Liver (tissue), 9 donors: ENCODE data around the gene KIF26A. TPM values are rescaled to one million over a fixed set of nuclear protein-coding genes. Genes with fewer than 3 reads are reported as not detected.
A peak's percentile ranks its signal among the peaks of the same experiment; 100 is the strongest.

ENCODE experiments used
- DNase-seq: peaks from one replicate; pipeline ENCODE4 v3.0.0-alpha.2; 2017; ENCODE audit warnings: low spot score
- H3K27ac ChIP-seq, 2 donors: one replicate each; pipeline ENCODE4 v1.7.0; 2013; ENCODE audit warnings: inconsistent platforms in 2 of 2, low read length in 2 of 2, control low read depth in 1 of 2, low read depth in 1 of 2, mild to moderate bottlenecking in 1 of 2
- H3K27me3 ChIP-seq, 4 donors: one replicate each; pipeline versions ENCODE4 v1.6.1 to v1.7.0; 2013; ENCODE audit warnings: low read length in 3 of 4, inconsistent platforms in 1 of 4, mild to moderate bottlenecking in 1 of 4, moderate library complexity in 1 of 4; ENCODE audit not compliant: control insufficient read depth in 4 of 4, insufficient read depth in 4 of 4
- H3K36me3 ChIP-seq, 4 donors: one replicate each; pipeline versions ENCODE4 v1.6.1 to v1.7.0; 2013; ENCODE audit warnings: low read length in 3 of 4, mild to moderate bottlenecking in 3 of 4, low read depth in 1 of 4, moderate library complexity in 1 of 4; ENCODE audit not compliant: control insufficient read depth in 4 of 4, insufficient read depth in 3 of 4
- H3K4me1 ChIP-seq, 4 donors: one replicate each; pipeline versions ENCODE4 v1.6.1 to v1.7.0; 2013; ENCODE audit warnings: low read length in 3 of 4, mild to moderate bottlenecking in 3 of 4, moderate library complexity in 1 of 4; ENCODE audit not compliant: control insufficient read depth in 4 of 4, insufficient read depth in 4 of 4
- H3K4me3 ChIP-seq, 3 donors: one replicate each; pipeline versions ENCODE4 v1.6.1 to v1.7.0; 2013; ENCODE audit warnings: low read length in 3 of 3, control low read depth in 1 of 3, low read depth in 1 of 3, mild to moderate bottlenecking in 1 of 3
- H3K9ac ChIP-seq, 2 donors: one replicate each; pipeline ENCODE4 v1.7.0; 2013; ENCODE audit warnings: low read length in 2 of 2, mild to moderate bottlenecking in 2 of 2, moderate library complexity in 2 of 2, control low read depth in 1 of 2, low read depth in 1 of 2
- H3K9me3 ChIP-seq, 4 donors: one replicate each; pipeline versions ENCODE4 v1.6.1 to v1.7.0; 2013; ENCODE audit warnings: low read length in 3 of 4; ENCODE audit not compliant: control insufficient read depth in 4 of 4
- EGR1 ChIP-seq, 2 donors: IDR thresholded peaks; 2 replicates each; pipeline ENCODE4 v1.6.1; 2016 to 2018; ENCODE audit warnings: antibody characterized with exemption in 2 of 2, low read depth in 2 of 2
- FOXA2 ChIP-seq: IDR thresholded peaks from 2 replicates; pipeline ENCODE4 v1.6.1; 2016; ENCODE audit warnings: antibody characterized with exemption
- HNF4G ChIP-seq: IDR thresholded peaks from 2 replicates; pipeline ENCODE4 v1.6.1; 2016; ENCODE audit warnings: antibody characterized with exemption
- JUND ChIP-seq, 2 donors: IDR thresholded peaks; 2 replicates each; pipeline ENCODE4 v1.6.1; 2016; ENCODE audit warnings: antibody characterized with exemption in 2 of 2
- NR2F2 ChIP-seq: IDR thresholded peaks from 2 replicates; pipeline ENCODE4 v1.6.1; 2016; ENCODE audit warnings: antibody characterized with exemption
- WGBS: extraction: QIAGEN DNeasy Blood & Tissue Kit; methylation state at CpG from one replicate; pipeline ENCODE4 v1.1.7; 2013; 5-methylcytosine and 5-hydroxymethylcytosine counted together
- polyA plus RNA-seq, 2 donors: library from polyadenylated mRNA; stranded (reverse) in 1 of 2; unstranded in 1 of 2; fragments of 200-250 nt in 1 of 2; fragments of >200 nt in 1 of 2; fragmentation: Nextera tagmentation in 1 of 2; extraction: Ambion mirVana in 1 of 2; gene quantifications; one replicate each; pipeline versions ENCODE4 v1.2.1 to v1.2.3, GENCODE V29; 2013 to 2015
- total RNA-seq, 2 donors: library from RNA; depleted of rRNA; stranded (reverse); fragments of >200 nt; gene quantifications; one replicate each; pipeline ENCODE4 v1.2.3, GENCODE V29; 2014
- TF ChIP-seq, protein P1 (sequence below): fragments of 150-350 bp; IDR thresholded peaks from 2 replicates; pipeline ENCODE4 v1.5.1; 2017; ENCODE audit warnings: improper control_type of control experiment, low read depth, low read length; ENCODE audit not compliant: missing input control
- TF ChIP-seq, protein P2 (sequence below): IDR thresholded peaks from 2 replicates; pipeline ENCODE4 v1.6.1; 2016; ENCODE audit warnings: antibody characterized with exemption
- donor health status: healthy.
- donor health status: healthy.
- donor health status: healthy.
- donor health status: healthy.
- donor health status: healthy.

Gene KIF26A
- total and polyA plus RNA-seq, 4 donors, result 0.07 to 10.2 (median 1.3) TPM

- DNase-seq, result no peak
- H3K9ac ChIP-seq, result no peak overlapping the region
- peaks cover 0 to 1% (median 0%) of the 10 kb centered on the region in 4 donors for H3K36me3 ChIP-seq
- TF ChIP-seq JUND (IDR thresholded peaks at IDR 0.05) (no peak), NR2F2 (peak; percentile 46)
- no peaks in the 10 kb centered on the region for H3K9me3 ChIP-seq
- peaks cover 0 to 3% (median 0%) of the 10 kb centered on the region in 4 donors for H3K27me3 ChIP-seq
- no peak overlapping the region for H3K4me3 ChIP-seq
- H3K4me1 ChIP-seq, result peaks cover 0 to 6% (median 0%) of the 10 kb centered on the region in 4 donors
- 28% methylated on average over 12 of the region's 12 CpGs for WGBS
- no peak overlapping the region for H3K27ac ChIP-seq
These were observed 11.3 kb downstream of the KIF26A start for GRCh38 chr14:104149617-104150135.

GRCh38 chr14:104150136-104151025, 12.0 kb downstream of the KIF26A start:
- DNase-seq, result no peak
- no peak overlapping the region for H3K9ac ChIP-seq
- peaks cover 0 to under 1% (median 0%) of the 10 kb centered on the region in 4 donors for H3K27me3 ChIP-seq
- H3K4me1 ChIP-seq, result peaks cover 0 to 6% (median 0%) of the 10 kb centered on the region in 4 donors
- WGBS, result 62% methylated on average over 19 of the region's 19 CpGs
- TF ChIP-seq, protein P1, sequence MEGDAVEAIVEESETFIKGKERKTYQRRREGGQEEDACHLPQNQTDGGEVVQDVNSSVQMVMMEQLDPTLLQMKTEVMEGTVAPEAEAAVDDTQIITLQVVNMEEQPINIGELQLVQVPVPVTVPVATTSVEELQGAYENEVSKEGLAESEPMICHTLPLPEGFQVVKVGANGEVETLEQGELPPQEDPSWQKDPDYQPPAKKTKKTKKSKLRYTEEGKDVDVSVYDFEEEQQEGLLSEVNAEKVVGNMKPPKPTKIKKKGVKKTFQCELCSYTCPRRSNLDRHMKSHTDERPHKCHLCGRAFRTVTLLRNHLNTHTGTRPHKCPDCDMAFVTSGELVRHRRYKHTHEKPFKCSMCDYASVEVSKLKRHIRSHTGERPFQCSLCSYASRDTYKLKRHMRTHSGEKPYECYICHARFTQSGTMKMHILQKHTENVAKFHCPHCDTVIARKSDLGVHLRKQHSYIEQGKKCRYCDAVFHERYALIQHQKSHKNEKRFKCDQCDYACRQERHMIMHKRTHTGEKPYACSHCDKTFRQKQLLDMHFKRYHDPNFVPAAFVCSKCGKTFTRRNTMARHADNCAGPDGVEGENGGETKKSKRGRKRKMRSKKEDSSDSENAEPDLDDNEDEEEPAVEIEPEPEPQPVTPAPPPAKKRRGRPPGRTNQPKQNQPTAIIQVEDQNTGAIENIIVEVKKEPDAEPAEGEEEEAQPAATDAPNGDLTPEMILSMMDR, result peak; percentile 6
- TF ChIP-seq EGR1 (IDR thresholded peaks at IDR 0.05; ENCODE audit: low read depth in 2 of 2), result no peak
- no peaks in the 10 kb centered on the region for H3K9me3 ChIP-seq
- peak overlapping the region in 1 of 2 donors; percentile 20 for H3K27ac ChIP-seq
- peaks cover 0 to 1% (median 0%) of the 10 kb centered on the region in 4 donors for H3K36me3 ChIP-seq
- no peak overlapping the region for H3K4me3 ChIP-seq

GRCh38 chr14:104151026-104151381, 12.6 kb downstream of the KIF26A start:
- Histone ChIP-seq H3K36me3 (peaks cover 0 to 1% (median 0%) of the 10 kb centered on the region in 4 donors), H3K4me1 (peaks cover 0 to 6% (median 0%) of the 10 kb centered on the region in 4 donors), H3K4me3 (no peak overlapping the region), H3K9ac (no peak overlapping the region), H3K27ac (no peak overlapping the region), H3K27me3 (no peaks in the 10 kb centered on the region), H3K9me3 (no peaks in the 10 kb centered on the region)
- WGBS, result 74% methylated on average over 5 of the region's 5 CpGs
- no peak for DNase-seq
- TF ChIP-seq, protein P2, sequence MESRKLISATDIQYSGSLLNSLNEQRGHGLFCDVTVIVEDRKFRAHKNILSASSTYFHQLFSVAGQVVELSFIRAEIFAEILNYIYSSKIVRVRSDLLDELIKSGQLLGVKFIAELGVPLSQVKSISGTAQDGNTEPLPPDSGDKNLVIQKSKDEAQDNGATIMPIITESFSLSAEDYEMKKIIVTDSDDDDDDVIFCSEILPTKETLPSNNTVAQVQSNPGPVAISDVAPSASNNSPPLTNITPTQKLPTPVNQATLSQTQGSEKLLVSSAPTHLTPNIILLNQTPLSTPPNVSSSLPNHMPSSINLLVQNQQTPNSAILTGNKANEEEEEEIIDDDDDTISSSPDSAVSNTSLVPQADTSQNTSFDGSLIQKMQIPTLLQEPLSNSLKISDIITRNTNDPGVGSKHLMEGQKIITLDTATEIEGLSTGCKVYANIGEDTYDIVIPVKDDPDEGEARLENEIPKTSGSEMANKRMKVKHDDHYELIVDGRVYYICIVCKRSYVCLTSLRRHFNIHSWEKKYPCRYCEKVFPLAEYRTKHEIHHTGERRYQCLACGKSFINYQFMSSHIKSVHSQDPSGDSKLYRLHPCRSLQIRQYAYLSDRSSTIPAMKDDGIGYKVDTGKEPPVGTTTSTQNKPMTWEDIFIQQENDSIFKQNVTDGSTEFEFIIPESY, result no peak
- no peak for TF ChIP-seq HNF4G
- TF ChIP-seq FOXA2, result no peak
- no peak for TF ChIP-seq NR2F2
